GM19025 (cell line): Measurements from ENCODE around the gene CCDC81.

Source experiments
- ATAC-seq: cut with Tn5 transposase; IDR thresholded peaks from one replicate; pipeline ENCODE4 v1.9.1; 2021; ENCODE audit warnings: mild to moderate bottlenecking, low read depth, moderate library complexity; ENCODE audit not compliant: unreplicated experiment

CCDC81 gene

DNA sequence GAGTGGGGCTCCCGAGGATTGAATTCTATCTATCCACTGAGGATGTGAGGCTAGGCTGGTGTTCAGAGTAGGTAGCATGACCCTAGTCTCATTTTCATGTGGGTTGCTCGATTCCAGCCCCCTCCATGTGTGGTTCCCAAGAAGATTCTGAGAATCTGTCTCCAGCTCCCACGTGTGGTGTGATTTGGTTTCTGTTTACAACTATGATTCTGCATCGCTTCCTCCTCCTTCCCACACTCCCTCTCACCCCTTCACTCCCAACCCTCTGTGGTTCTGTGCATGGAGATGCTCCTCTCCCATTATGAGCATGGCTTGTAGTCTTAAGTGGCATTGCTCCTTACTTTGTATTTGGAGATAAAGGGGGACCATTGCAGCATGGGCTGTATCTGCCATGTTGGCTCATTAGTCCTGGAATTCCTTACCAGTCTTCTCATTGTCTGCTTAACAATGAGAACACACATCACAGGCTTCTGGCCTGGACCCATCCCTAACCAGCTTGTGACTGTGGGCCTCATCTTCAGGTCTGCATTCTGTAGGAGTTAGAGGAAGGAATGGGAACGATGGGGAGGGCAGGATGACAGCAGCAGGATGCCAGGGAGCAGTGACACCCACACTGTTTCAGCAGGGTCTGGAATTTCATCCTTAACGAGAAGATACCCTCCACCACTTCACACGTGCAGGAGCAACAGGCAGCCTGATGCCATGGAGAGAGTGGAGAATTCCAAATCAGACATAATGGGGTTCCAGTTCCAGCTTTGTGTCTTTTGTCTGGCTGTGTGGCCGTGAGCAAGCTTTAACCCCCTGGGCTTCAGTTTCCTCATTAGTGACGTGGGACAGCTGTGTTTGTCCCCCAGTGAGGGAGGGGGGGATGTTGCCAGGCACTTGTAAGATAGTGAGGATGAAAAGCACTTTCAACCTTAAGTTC is 86.0 kb downstream of the CCDC81 start:
- ATAC-seq: no peak

- ATAC-seq: no peak
Measured at GRCh38 chr11:86461892-86462291, 87.2 kb downstream of the CCDC81 start.

DNA sequence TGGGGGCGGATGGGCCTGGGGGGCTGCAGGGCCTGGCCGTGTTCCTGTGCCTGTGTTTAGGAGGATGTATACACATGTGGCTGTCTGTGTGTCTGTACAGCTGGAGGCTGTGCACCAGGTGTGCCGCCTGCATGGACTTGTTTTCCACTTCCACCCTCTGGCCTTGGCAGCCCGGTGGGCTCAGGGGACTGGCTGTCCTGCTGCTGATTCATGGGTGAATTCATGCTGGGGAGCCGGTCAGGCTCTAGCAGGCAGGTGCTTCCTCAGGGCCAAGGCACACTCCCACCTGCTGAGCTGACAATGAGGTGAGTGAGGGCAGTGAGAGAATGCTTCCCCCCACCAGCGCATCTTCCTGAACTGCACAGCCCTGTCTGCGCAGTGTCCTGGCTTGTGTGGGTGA is 88.4 kb downstream of the CCDC81 start:
- no peak for ATAC-seq

DNA sequence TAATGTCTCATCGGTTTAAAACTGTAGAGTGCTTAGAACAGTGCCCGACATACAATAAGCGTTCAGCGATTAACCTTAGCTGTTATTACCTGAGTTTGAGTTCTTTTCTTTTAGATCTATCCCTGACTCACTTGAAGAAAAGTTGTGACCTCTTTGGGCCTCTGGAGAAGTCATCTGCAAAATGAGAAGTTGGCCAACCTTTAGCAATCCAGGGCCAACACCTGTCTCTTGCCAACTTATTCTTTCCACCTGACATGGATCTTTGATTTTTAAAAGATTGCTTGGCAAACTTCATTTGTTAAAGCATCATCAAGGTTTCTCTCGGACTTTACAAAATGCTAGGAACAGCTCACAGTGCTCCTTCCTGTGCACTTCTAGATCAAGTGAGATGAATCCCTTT is 89.3 kb downstream of the CCDC81 start:
- ATAC-seq: no peak

GRCh38 chr11:86464509-86465221 is 90.0 kb downstream of the CCDC81 start:
- ATAC-seq: no peak

GRCh38 chr11:86468169-86468568 is 93.5 kb downstream of the CCDC81 start:
- ATAC-seq: no peak

DNA sequence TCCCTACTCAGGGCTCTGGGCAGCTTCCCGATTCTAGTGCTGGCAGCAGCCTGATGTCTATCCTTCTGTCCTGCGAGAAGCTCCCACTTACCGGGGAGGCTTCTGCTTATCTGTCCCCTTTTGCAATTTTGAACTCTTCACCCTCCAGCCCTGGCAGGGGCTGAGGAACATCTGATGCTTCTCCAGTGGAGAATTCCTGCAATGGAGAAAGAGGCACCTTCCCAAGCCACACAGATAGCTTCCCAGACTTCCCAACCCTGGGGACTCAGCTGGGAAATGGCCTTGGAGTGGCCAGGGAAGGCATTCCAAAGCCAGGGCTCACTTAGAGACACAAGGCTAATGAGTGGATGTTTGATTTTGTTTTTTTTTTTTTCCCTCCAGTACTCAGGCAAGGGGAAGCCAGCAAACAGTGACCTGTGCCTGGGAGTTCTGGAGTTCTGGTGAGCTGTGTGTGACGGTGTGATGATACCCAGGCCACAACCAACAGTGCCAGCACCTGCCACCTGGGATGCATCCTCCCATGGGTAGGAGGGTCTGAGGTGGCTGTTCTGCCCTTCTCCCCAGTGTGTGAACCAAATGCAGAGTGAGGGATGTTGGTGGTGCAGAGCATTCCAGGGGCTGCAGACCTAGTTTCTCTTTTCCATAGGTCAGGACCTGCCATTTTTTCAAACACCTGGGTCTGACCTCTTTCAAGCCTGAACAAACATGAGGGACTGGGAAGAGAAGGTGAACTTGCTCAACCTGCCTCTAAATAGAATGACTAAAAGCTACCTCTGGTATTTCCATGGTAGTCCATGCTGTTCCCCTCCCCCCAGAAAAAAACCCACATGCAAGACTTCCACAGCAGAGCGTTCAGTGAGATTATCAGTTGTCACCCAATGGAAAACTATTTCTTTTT is 95.1 kb downstream of the CCDC81 start:
- ATAC-seq: no peak
